CD4-positive, alpha-beta T cell treated with Interleukin-1 beta for 1 hour (primary cell): ENCODE measurements around the gene TNS1.

Source experiments
- DNase-seq, 2 donors: peaks; one replicate each; pipeline ENCODE4 v3.0.0-alpha.2; 2020 to 2022

TNS1 gene

DNA sequence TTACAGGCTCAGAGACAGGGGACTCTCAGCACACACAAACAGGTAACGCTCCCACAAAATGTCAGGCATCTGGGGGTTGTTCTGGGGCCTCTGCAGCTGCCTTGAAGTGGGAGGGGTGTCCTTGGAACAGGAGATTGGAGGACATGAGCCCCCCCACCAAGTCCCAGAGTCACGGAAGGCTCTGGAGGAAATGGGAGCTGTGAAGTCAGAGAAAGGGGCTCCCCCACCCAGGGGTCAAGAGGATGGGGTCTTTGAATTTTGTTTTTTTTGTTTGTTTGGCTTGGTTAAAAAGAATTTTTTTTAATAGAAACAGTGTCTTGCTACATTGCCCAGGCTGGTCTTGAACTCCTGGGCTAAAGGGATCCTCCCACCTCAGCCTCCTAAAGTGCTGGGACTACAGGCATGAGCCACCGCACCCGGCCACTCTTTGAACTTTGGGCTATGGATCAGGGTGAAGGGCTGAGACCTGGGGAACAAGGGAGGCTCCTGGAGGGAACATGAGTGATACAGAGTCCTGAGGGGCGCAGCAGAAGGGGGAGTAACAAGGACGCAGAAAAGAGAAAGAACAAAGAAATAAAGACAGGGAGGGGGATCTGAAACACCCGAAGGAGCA is 46.8 kb downstream of the TNS1 start:
- no peak for DNase-seq

- no peak for DNase-seq
These were observed 47.6 kb downstream of the TNS1 start for GRCh38 chr2:217954971-217955740.

GRCh38 chr2:217954469-217954868 is 48.3 kb downstream of the TNS1 start:
- no peak for DNase-seq

DNA sequence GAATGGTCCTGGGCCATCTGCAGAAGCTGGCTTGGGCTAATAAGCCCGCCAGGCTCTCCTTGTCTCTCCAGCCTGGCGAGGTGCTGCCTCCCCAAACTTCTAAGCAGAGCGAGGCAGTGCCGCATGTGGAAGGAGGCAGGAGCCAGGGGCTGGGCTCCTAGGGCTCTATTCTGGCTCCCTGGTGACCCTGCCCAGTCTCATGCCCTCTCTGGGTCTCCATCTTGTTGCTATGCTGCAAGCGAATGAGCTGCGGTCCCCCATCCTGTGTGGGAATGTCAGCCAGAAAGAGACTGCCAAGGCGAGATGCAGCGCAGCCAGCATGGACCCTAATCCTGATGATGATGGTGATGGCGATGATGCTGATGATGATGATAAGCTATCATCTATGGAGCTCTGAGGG is 48.7 kb downstream of the TNS1 start:
- no peak for DNase-seq

- no peak for DNase-seq
These were observed 49.3 kb downstream of the TNS1 start for GRCh38 chr2:217953531-217953932.

DNA sequence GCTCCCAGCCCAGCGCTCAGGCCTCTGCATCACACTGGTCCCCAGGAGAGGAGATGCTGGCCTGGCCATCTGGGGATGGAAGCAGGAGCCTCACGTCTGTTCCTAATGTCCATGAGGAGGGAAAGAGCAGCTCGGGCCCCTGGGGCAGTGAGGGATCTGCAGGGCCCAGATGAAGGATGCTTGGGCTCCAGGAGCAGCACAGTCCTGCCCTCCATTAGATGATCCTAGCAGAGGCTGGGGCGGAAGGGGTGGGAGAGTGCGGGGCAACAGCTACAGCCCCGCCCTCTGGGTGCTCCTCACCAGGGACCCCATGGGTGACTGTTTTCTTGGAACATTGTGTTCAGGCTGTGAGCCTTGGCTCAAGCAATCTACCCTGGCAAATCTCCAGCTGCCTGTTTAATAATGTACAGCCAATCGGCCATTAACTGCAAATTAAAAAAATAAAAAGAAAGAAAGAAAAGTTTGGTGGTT is 49.7 kb downstream of the TNS1 start:
- DNase-seq, result no peak

- no peak for DNase-seq
These were observed 50.4 kb downstream of the TNS1 start for GRCh38 chr2:217952409-217952808.

GRCh38 chr2:217951521-217952247 is 51.1 kb downstream of the TNS1 start:
- no peak for DNase-seq

DNA sequence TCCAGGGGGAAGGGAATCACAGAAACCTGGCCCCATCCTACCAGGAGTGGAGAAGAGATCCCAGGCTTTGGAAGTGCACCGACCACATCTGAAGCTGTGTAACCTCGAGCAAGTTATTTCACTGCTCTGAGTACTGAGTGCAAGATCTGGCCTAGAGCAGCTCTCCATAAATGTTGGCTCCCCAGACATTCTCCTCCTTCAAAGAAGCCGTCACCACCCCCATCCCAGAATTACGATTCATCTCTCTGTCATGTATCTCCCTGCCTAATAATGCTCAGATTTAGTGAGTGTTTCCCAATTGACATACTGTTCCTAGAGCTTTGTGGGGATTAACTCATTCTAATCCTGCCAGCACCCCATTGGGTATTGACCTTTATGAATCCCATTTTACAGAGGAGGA is 51.7 kb downstream of the TNS1 start:
- no peak for DNase-seq

DNA sequence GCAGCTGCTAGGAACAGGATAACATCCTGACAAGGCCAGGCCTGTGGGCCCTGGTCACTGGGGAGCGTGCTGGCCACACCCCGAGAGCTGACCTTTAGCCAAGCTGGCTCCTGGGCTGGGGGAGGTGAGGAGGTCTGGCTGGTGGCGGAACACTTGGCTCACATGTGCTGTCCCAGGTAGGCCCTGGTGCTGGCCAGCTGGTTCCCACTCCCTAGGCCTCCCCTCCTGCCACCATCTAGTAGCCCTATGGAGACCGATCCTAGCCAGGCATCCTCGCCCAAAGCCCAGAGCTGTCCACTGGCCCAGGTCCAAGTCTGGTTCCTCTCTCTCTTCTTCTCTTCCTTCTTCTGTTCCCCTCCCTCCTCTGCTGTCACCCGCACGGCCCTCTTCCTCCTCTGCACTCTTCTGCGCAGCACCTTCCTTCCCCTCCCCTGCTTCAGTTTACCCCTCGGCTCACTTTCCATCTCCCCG is 52.4 kb downstream of the TNS1 start:
- no peak for DNase-seq

DNA sequence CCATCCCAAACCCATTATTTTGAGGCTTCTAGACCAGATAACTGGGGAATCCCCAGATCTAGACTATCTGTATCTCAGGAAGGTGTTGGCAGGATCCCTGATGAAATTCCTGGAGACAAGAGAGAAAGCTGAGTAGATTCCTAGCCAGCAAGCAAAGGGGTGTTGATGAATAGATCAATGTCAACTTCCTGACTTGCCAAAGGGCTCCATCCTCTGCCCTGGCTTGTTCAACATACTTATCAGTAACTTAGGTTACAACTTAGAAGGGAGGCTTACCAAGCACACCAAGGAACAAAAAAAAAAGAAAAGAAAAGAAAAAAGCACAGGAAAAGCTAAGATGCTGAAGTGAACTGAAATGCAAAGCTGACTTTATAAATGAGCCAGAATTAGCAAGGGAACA is 53.3 kb downstream of the TNS1 start:
- DNase-seq, result no peak

GRCh38 chr2:217948897-217949296 is 53.9 kb downstream of the TNS1 start:
- no peak for DNase-seq

DNA sequence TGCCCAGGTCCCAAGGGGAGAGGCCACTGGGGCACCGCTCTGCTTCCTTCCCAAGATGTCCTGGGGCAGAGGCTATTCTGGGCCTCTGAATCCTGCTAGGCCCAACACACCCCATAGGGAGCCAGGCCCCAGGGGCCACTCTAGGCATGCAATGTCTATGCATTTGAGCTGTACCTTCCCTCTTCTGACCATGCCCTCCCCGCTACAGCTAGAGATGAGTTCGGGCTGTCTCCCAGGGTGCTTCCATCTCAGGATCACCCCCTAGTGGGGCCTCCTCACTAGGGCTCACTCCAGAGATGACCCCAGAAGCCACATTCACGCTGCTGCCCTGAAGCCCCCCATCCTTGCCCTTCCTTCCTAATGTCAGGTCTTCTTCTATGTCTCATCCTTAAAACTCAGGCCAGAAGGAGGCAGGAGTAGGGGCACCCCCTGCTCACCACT is 54.4 kb downstream of the TNS1 start:
- no peak for DNase-seq

- no peak for DNase-seq
These were observed 55.1 kb downstream of the TNS1 start for GRCh38 chr2:217947383-217948350.

DNA sequence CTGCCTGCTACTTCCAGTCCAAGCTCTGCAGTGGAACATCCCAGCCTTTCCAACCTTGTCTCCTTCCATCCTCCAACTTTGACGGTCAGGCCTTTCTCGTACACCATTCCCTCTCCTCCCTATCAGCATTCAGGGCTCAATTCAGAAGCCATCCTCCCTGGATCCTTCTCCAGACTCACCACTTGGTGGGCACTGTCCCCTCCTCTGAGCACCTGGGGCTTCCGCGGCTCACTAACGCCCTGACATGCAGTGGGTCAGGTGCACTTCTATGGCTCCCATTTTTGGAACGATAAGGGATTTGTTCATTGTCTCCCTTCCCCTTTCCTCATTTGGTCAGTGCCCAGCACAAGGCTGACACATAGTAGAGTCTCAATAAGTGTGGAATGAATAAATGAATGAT is 56.7 kb downstream of the TNS1 start:
- DNase-seq, result no peak

GRCh38 chr2:217945530-217945929 is 57.3 kb downstream of the TNS1 start:
- DNase-seq, result no peak

- DNase-seq, result no peak
These were observed 57.9 kb downstream of the TNS1 start for GRCh38 chr2:217944923-217945322.

DNA sequence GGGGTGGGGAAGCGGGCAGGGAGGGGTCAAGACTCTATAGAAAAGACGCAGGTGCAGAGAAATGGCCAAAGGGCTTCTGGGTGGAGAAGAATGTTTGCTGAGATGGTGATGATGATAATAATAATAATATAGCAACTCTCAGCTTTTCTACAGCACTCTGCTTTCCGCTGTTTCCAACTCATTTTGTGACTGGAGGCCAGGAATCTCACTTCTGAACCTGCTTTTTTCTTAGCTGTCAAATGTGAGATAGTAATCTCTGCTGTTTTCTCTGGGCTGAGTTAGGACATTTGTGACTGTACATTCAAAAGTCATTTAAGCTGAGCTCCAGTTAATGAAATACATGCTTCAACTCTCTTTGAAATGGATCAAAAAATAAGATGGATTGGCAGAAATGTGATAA is 58.4 kb downstream of the TNS1 start:
- DNase-seq, result no peak

DNA sequence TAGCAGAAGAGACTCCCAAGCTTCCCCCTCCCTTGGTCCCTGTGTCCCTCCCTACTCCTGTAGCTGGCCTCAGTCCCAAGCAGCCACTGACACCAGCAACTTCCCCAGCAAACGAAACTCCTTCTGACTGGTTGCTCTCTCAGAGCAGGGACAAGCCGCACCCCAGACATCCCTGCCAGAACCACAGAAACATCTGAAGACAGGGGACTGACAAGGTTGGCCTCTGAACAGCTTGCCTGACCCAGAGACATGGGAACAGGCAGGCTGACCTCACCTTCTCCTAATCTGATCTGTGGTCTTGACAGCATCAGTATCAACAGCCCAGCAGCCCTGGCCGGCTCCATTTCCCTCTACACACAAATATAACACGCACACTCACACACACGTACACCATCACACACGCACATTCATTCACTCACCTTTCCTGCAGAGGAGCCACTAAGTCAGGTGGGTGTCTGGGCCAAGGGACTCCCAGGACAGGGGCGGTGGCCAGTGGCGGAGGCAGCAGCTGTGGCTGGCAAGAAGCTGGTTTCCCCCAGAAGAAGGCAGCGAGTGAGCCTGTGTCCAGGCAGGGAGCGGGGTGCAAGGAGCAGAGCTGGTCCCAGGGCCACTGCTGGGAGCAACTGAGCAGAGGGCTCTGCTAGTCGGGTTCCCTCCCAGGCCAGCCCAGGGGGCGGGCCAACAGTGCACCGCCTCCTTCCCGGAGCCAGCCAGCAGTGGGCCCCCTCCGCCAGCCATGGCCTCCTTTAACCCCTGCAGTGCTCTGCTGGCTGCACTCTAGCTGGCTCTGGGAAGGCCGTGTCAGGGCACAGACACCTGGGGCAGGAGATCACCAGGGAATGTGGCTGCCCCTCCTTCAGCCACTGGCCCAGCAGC is 59.1 kb downstream of the TNS1 start:
- DNase-seq, result peak in 1 of 2 donors; percentile 19

GRCh38 chr2:217942731-217943335 is 60.0 kb downstream of the TNS1 start:
- DNase-seq, result no peak
